Activated naive CD8-positive, alpha-beta T cell treated with anti-CD3 and anti-CD28 coated beads, Interleukin-2, amount 10 ng/mL, durations not matched to agents 7 days and 5 days (primary cell): ENCODE data around the gene C1QTNF8. TPM values are rescaled to one million over a fixed set of nuclear protein-coding genes. Genes with fewer than 3 reads are reported as not detected.

Experiments used
- total RNA-seq, 2 experiments: library from RNA; stranded (reverse); gene quantifications; one replicate each; pipeline ENCODE4 v1.2.3, GENCODE V29; 2021

C1QTNF8 gene
- total RNA-seq, 2 experiments from 2014 or later, result not detected

Other genes starting within 250 kb of the C1QTNF8 start
- gene LMF1, start 125.3 kb downstream of the C1QTNF8 start, total RNA-seq, result 10 to 100 TPM; 26.6 to 31.3 TPM
- gene SOX8, start 114.5 kb downstream of the C1QTNF8 start, total RNA-seq, result under 1 TPM; 0.50 to 0.60 TPM
- not detected for gene SSTR5, start 23.5 kb downstream of the C1QTNF8 start, total RNA-seq
- gene CACNA1H, start 56.9 kb upstream of the C1QTNF8 start, total RNA-seq, result 1 to 10 TPM; 2.0 to 2.9 TPM
- gene TPSG1, start 129.0 kb upstream of the C1QTNF8 start, total RNA-seq, result not detected
- not detected for gene TPSB2, start 133.9 kb upstream of the C1QTNF8 start, total RNA-seq
- not detected for gene TPSAB1, start 144.5 kb upstream of the C1QTNF8 start, total RNA-seq
- not detected for gene TPSD1, start 159.8 kb upstream of the C1QTNF8 start, total RNA-seq
- 100 to 1,000 TPM; 211 to 232 TPM for gene UBE2I, start 213.4 kb upstream of the C1QTNF8 start, total RNA-seq
- 10 to 100 TPM; 27.4 to 31.2 TPM for gene BAIAP3, start 237.4 kb upstream of the C1QTNF8 start, total RNA-seq